ENCODE results near the gene CACNG8.

The CACNG8 gene

GRCh38 chr19:53965091-53965490 lies 2.4 kb downstream of the CACNG8 start:
- DNase-seq, result no peak

- no peak for DNase-seq
Observed at GRCh38 chr19:53966931-53967330, 4.2 kb downstream of the CACNG8 start.

- DNase-seq, result no peak
Observed at GRCh38 chr19:53969366-53969765, 6.6 kb downstream of the CACNG8 start.

- DNase-seq, result no peak
Observed at GRCh38 chr19:53971673-53972072, 8.9 kb downstream of the CACNG8 start.

- no peak for DNase-seq
Observed at GRCh38 chr19:53977429-53977990, 14.8 kb downstream of the CACNG8 start.

- no peak for DNase-seq
Observed at GRCh38 chr19:53977991-53978731, 15.4 kb downstream of the CACNG8 start.

GRCh38 chr19:53978975-53979801 lies 16.5 kb downstream of the CACNG8 start:
- DNase-seq, result no peak

GRCh38 chr19:53980539-53981375 lies 18.0 kb downstream of the CACNG8 start:
- no peak for DNase-seq

- DNase-seq, result no peak
Observed at GRCh38 chr19:53981376-53981951, 18.7 kb downstream of the CACNG8 start.

- DNase-seq, result no peak
Observed at GRCh38 chr19:53982001-53982451, 19.3 kb downstream of the CACNG8 start.

- DNase-seq, result no peak
Observed at GRCh38 chr19:53982611-53983010, 19.9 kb downstream of the CACNG8 start.

GRCh38 chr19:53983457-53984289 lies 20.9 kb downstream of the CACNG8 start:
- DNase-seq, result no peak

GRCh38 chr19:53985863-53986262 lies 23.1 kb downstream of the CACNG8 start:
- no peak for DNase-seq

- no peak for DNase-seq
Observed at GRCh38 chr19:53988981-53989380, 26.2 kb downstream of the CACNG8 start.

GRCh38 chr19:53989600-53990533 lies 27.1 kb downstream of the CACNG8 start:
- DNase-seq, result no peak

- DNase-seq, result no peak
Observed at GRCh38 chr19:53991224-53992113, 28.7 kb downstream of the CACNG8 start, which contains the start of gene CACNG6. CACNG6 (plus strand) TSS chr19:53991637; CDS start chr19:53992878, 1,241 bp downstream.

- DNase-seq, result no peak
Observed at GRCh38 chr19:53992211-53992610, 29.5 kb downstream of the CACNG8 start.

- DNase-seq, result no peak
Observed at GRCh38 chr19:53992815-53993214, 30.1 kb downstream of the CACNG8 start.

GRCh38 chr19:53993448-53993847 lies 30.7 kb downstream of the CACNG8 start:
- no peak for DNase-seq
